ENCODE results near the gene ACSM6.

- TF ChIP-seq CTCF (IDR thresholded peaks at IDR 0.05) (no peak), POLR2A (IDR thresholded peaks at IDR 0.05) (no peak)
These were observed 55.4 kb downstream of the ACSM6 start for GRCh38 chr10:95249467-95249866.

Measured in right lobe of liver (tissue), 4 donors.